Activated CD8-positive, alpha-beta memory T cell treated with anti-CD3 and anti-CD28 coated beads, Interleukin-2, amount 50 U/mL, for 1 hour (primary cell): ENCODE data around the gene ARPC4.

Experiments used
- DNase-seq: peaks from one replicate; pipeline ENCODE4 v3.0.0-alpha.2; 2020; ENCODE audit errors: extremely low read depth

Gene ARPC4

GRCh38 chr3:9855594-9855993 is 62.7 kb downstream of the ARPC4 start:
- DNase-seq: no peak
